Fibroblast of lung (primary cell): ENCODE data around the gene FCHO2. TPM values are rescaled to one million over a fixed set of nuclear protein-coding genes. Genes with fewer than 3 reads are reported as not detected.
"Not testable (repeated sequence)": the region's sequence is repeated elsewhere in the genome, so short reads cannot be mapped to it uniquely, and the experiment has no call there.

Experiments used
- DNase-seq, 2 donors: peaks; one replicate each; pipeline versions ENCODE4 v3.0.0 to v3.0.0-alpha.2; 2010; ENCODE audit warnings: low read depth in 2 of 2
- H2AFZ ChIP-seq: 2 replicates; pipeline ENCODE4 v1.5.1; 2012; ENCODE audit warnings: low read length, control low read depth, inconsistent platforms
- H3K27ac ChIP-seq: 2 replicates; pipeline ENCODE4 v1.5.1; 2011; ENCODE audit warnings: low read length, control low read depth; ENCODE audit not compliant: insufficient read depth
- H3K27me3 ChIP-seq: 2 replicates; pipeline ENCODE4 v1.5.1; 2011; ENCODE audit warnings: mild to moderate bottlenecking, low read length; ENCODE audit not compliant: control insufficient read depth, insufficient read depth
- H3K36me3 ChIP-seq: 2 replicates; pipeline ENCODE4 v1.5.1; 2011; ENCODE audit warnings: low read length; ENCODE audit not compliant: control insufficient read depth, insufficient read depth
- H3K4me1 ChIP-seq: 2 replicates; pipeline ENCODE4 v1.5.1; 2011; ENCODE audit warnings: low read length; ENCODE audit not compliant: control insufficient read depth, insufficient read depth; ENCODE audit errors: extremely low read depth
- H3K4me2 ChIP-seq: 2 replicates; pipeline ENCODE4 v1.5.1; 2011; ENCODE audit warnings: low read length, control low read depth; ENCODE audit not compliant: insufficient read depth; ENCODE audit errors: extremely low read depth
- H3K4me3 ChIP-seq, 4 experiments: fragments of 200-600 bp in 1 of 4; sonication (generic) in 1 of 4; replicated peaks in 1 of 4; 2 replicates each; pipeline ENCODE4 v1.5.1; 2011 to 2016; ENCODE audit warnings: low read length in 4 of 4, low read depth in 3 of 4, mild to moderate bottlenecking in 3 of 4, control low read depth in 2 of 4, inconsistent platforms in 1 of 4, mixed read lengths in 1 of 4; ENCODE audit not compliant: insufficient read depth in 1 of 4; ENCODE audit errors: control extremely low read depth in 1 of 4
- H3K79me2 ChIP-seq: 2 replicates; pipeline ENCODE4 v1.5.1; 2012; ENCODE audit warnings: mild to moderate bottlenecking, low read length, inconsistent platforms; ENCODE audit not compliant: control insufficient read depth, insufficient read depth
- H3K9ac ChIP-seq: 2 replicates; pipeline ENCODE4 v1.5.1; 2011; ENCODE audit warnings: mild to moderate bottlenecking, low read length, control low read depth; ENCODE audit not compliant: insufficient read depth
- H3K9me3 ChIP-seq: 2 replicates; pipeline ENCODE4 v1.5.1; 2012; ENCODE audit warnings: low read depth, low read length; ENCODE audit not compliant: control insufficient read depth, insufficient read depth
- H4K20me1 ChIP-seq: 2 replicates; pipeline ENCODE4 v1.5.1; 2011; ENCODE audit warnings: low read length; ENCODE audit not compliant: control insufficient read depth, insufficient read depth; ENCODE audit errors: extremely low read depth
- CTCF ChIP-seq, 2 donors: IDR thresholded peaks in 1 of 2; conservative IDR thresholded peaks in 1 of 2; 1 replicate in 1 of 2; 2 replicates in 1 of 2; pipeline ENCODE4 v1.5.1; 2011 to 2012; ENCODE audit warnings: low read length in 2 of 2, control low read depth in 1 of 2, inconsistent platforms in 1 of 2, low read depth in 1 of 2, mild to moderate bottlenecking in 1 of 2
- EZH2 ChIP-seq: IDR thresholded peaks from 2 replicates; pipeline ENCODE4 v1.5.1; 2012; ENCODE audit warnings: low read length, control low read depth, mild to moderate bottlenecking; ENCODE audit errors: missing control alignments
- polyA plus RNA-seq, 2 donors: library from polyadenylated mRNA; depleted of rRNA in 1 of 2; stranded (reverse) in 1 of 2; unstranded in 1 of 2; fragments of >200 nt; gene quantifications; 2 replicates each; pipeline ENCODE4 v1.2.1, GENCODE V29; 2011 to 2012; ENCODE audit warnings: missing spikeins in 1 of 2
- total RNA-seq: library from RNA; depleted of rRNA; stranded (reverse); fragments of >200 nt; gene quantifications from 2 replicates; pipeline ENCODE4 v1.2.1, GENCODE V29; 2014

The FCHO2 gene
- total and polyA plus RNA-seq, 2 donors (not counting 1 experiment from before 2014, with no cell fraction given) = 11.3 to 19.2 TPM

- Histone ChIP-seq H4K20me1 (no peaks in the 10 kb centered on the region), H3K27me3 (no peaks in the 10 kb centered on the region), H3K27ac (no peak overlapping the region), H3K9ac (no peak overlapping the region), H3K36me3 (no peaks in the 10 kb centered on the region), H3K4me2 (no peak overlapping the region), H3K4me3 (no peak overlapping the region), H3K79me2 (no peaks in the 10 kb centered on the region), H3K4me1 (no peaks in the 10 kb centered on the region), H2AFZ (no peak overlapping the region), H3K9me3 (no peaks in the 10 kb centered on the region)
- no peak for DNase-seq
- no peak for TF ChIP-seq EZH2
- TF ChIP-seq CTCF (conservative IDR thresholded peaks at IDR 0.05 in 1 of 2, IDR thresholded peaks at IDR 0.05 in 1 of 2; ENCODE audit: low read depth in 1 of 2, low read length in 2 of 2) = no peak
Measured at GRCh38 chr5:72921886-72922285, 34.0 kb upstream of the FCHO2 start.

DNA sequence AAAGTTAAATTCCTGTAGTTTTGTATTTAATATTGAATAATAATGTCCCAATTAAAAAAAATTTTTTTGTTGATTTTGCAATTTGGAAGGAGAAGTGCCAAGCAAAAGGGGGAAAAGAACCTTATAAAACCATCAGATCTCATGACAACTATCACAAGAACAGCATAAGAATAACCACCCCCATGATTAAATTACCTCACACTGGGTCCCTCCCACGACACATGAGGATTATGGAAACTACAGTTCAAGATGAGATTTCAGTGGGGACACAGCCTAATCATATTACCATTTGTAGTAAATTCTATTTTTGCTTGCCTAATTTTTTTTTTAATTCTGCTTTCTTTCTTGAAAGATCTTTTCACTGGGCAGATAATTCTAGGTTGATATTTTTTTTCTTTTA is 33.4 kb upstream of the FCHO2 start:
- no peak overlapping the region for H3K9ac ChIP-seq
- no peaks in the 10 kb centered on the region for H3K79me2 ChIP-seq
- no peak for DNase-seq
- TF ChIP-seq EZH2 = no peak
- TF ChIP-seq CTCF (conservative IDR thresholded peaks at IDR 0.05 in 1 of 2, IDR thresholded peaks at IDR 0.05 in 1 of 2; ENCODE audit: low read depth in 1 of 2, low read length in 2 of 2) = no peak
- no peak overlapping the region for H3K27ac ChIP-seq
- H3K27me3 ChIP-seq = no peaks in the 10 kb centered on the region
- no peaks in the 10 kb centered on the region for H3K4me1 ChIP-seq
- H2AFZ ChIP-seq = no peak overlapping the region
- no peak overlapping the region for H3K4me3 ChIP-seq
- H3K9me3 ChIP-seq = no peaks in the 10 kb centered on the region
- H3K36me3 ChIP-seq = no peaks in the 10 kb centered on the region
- no peak overlapping the region for H3K4me2 ChIP-seq
- no peaks in the 10 kb centered on the region for H4K20me1 ChIP-seq

DNA sequence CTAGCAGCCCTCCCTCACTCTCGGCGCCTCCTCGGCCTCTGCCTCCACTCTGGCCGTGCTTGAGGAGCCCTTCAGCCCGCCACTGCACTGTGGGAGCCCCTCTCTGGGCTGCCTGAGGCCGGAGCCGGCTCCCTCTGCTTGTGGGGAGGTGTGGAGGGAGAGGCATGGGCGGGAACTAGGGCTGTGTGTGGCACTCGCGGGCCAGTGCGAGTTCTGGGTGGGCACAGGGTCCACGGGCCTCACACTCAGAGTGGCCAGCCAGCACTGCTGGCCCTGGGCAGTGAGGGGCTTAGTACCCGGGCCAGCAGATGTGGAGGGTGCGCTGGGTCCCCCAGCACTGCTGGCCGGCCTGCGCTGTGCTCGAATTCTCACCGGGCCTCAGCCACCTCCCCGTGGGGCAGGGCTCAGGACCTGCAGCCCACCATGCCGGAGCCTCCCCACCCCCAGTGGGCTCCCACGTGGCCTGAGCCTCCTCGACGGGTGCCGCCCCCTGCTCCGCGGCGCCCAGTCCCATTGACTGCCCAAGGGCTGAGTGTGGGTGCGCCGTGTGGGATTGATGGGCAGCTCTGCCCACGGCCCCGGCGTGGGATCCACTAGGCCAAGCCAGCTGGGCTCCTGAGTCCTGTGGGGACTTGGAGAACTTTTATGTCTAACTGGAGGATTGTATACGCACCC is 30.4 kb upstream of the FCHO2 start:
- Histone ChIP-seq H3K79me2 (no peaks in the 10 kb centered on the region), H3K9ac (no peak overlapping the region), H3K4me3 (no peak overlapping the region), H3K4me1 (no peaks in the 10 kb centered on the region), H3K36me3 (no peaks in the 10 kb centered on the region), H3K27ac (no peak overlapping the region), H2AFZ (no peak overlapping the region), H3K9me3 (no peaks in the 10 kb centered on the region), H4K20me1 (no peaks in the 10 kb centered on the region), H3K27me3 (no peaks in the 10 kb centered on the region), H3K4me2 (no peak overlapping the region)
- DNase-seq = no peak
- TF ChIP-seq CTCF (conservative IDR thresholded peaks at IDR 0.05 in 1 of 2, IDR thresholded peaks at IDR 0.05 in 1 of 2; ENCODE audit: low read depth in 1 of 2, low read length in 2 of 2) (no peak), EZH2 (no peak)

- H3K27me3 ChIP-seq, H3K4me1 ChIP-seq, H2AFZ ChIP-seq, H4K20me1 ChIP-seq, H3K36me3 ChIP-seq, DNase-seq, H3K79me2 ChIP-seq, H3K9me3 ChIP-seq, H3K4me2 ChIP-seq, H3K27ac ChIP-seq, H3K9ac ChIP-seq, H3K4me3 ChIP-seq: not testable (repeated sequence)
Measured at GRCh38 chr5:72932686-72933085, 23.2 kb upstream of the FCHO2 start.
